Peyer's patch (tissue), 4 donors: ENCODE results near the gene SCN9A.

Source experiments
- POLR2A ChIP-seq, 2 donors: fragments of 450-650 bp; IDR thresholded peaks; one replicate each; pipeline ENCODE4 v1.5.1; 2017; ENCODE audit warnings: antibody characterized with exemption in 2 of 2, mild to moderate bottlenecking in 2 of 2, moderate library complexity in 2 of 2
- TF ChIP-seq, protein P1 (sequence below), 6 experiments: fragments of 450-650 bp in 4 of 6; fragments of 200-600 bp in 2 of 6; sonication (generic) in 1 of 6; IDR thresholded peaks; one replicate each; pipeline ENCODE4 v1.5.1; 2017 to 2019; ENCODE audit warnings: antibody characterized with exemption in 6 of 6, mild to moderate bottlenecking in 3 of 6, moderate library complexity in 1 of 6

DNA sequence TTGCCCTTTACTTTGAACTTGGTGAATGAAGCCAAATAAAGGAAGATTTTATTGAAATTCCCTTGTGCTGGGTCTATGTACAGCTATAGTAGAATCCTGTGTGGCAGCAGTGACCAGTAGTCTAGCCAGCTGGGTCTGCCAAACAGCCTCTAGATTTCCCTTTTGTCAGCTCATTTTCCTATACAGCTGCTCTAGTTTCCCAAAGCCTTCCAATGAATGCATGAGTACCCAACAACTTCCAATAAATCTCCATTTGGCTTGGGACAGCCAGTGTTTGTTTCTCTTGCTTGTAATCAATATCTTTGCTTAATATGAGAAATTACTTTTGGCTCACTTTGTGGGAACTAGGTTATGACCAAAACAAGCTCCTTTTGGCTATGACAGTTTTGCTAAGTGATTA, 43.6 kb downstream of the SCN9A start:
- TF ChIP-seq, protein P1, sequence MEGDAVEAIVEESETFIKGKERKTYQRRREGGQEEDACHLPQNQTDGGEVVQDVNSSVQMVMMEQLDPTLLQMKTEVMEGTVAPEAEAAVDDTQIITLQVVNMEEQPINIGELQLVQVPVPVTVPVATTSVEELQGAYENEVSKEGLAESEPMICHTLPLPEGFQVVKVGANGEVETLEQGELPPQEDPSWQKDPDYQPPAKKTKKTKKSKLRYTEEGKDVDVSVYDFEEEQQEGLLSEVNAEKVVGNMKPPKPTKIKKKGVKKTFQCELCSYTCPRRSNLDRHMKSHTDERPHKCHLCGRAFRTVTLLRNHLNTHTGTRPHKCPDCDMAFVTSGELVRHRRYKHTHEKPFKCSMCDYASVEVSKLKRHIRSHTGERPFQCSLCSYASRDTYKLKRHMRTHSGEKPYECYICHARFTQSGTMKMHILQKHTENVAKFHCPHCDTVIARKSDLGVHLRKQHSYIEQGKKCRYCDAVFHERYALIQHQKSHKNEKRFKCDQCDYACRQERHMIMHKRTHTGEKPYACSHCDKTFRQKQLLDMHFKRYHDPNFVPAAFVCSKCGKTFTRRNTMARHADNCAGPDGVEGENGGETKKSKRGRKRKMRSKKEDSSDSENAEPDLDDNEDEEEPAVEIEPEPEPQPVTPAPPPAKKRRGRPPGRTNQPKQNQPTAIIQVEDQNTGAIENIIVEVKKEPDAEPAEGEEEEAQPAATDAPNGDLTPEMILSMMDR (IDR thresholded peaks at IDR 0.05), result no peak
- no peak for TF ChIP-seq POLR2A (IDR thresholded peaks at IDR 0.05)
